GM19025 (cell line): ENCODE data around the gene ACTN3.
"Not testable (repeated sequence)": the region's sequence is repeated elsewhere in the genome, so short reads cannot be mapped to it uniquely, and the experiment has no call there.

ENCODE experiments used
- ATAC-seq: cut with Tn5 transposase; IDR thresholded peaks from one replicate; pipeline ENCODE4 v1.9.1; 2021; ENCODE audit warnings: mild to moderate bottlenecking, low read depth, moderate library complexity; ENCODE audit not compliant: unreplicated experiment

The ACTN3 gene

GRCh38 chr11:66562907-66563583 is 16.3 kb downstream of the ACTN3 start:
- no peak for ATAC-seq

- no peak for ATAC-seq
Measured at GRCh38 chr11:66563832-66564231, 17.1 kb downstream of the ACTN3 start.

DNA sequence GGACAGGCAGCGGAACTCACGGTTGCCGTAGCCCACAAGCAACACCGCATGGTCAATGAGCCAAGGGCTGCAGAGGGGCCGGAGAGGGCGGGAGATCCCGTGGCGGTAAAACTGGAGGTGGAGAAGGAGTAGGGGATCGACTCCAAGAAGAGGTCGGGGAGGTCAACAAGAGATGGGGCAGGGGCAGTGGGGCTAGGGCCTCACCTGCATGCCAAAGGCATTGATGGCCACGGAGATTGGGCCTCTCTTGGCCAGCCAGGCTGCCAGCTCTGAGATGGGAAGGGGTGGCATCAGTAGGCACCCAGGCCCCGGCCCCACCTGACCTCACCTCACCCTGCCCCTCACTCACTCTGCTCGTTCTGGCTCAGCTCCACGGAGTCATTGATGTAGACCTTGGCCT is 17.8 kb downstream of the ACTN3 start:
- ATAC-seq = no peak

DNA sequence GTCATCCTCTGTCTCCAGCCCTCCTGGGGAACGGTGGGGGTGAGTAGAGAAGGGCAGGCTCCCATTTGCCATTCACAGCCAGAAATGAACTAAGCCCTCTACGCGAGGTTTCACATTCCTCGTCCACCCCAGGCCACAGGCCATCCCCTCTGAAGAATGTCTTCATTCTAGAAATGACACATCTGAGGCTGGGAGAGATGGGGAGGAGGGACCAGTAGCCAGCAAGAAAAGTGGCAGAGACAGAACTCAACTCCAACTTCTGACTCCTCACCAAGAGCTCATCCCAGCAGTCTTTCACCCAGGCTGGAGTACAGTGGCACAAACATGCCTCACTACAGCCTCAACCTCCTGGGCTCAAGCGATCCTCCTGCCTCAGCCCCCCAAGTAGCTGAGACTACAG is 18.3 kb downstream of the ACTN3 start:
- ATAC-seq = no peak

- no peak for ATAC-seq
Measured at GRCh38 chr11:66566221-66566620, 19.5 kb downstream of the ACTN3 start.

DNA sequence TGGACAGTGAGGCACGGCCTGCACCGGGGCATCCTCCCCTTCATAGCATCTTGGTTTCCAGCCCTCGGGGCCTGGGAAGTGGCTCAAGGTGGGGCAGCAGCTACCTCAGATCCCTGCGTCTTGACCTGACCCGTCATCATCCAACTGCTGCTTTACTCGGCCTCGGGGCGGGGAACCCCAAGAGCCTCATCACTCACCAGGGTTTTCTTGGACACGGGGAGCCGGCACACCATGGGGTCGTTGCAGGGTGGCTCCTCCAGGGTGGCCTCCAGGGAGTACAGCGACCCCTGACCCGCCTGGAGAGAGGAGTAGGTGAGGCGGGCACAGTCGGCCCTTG is 21.1 kb downstream of the ACTN3 start:
- no peak for ATAC-seq

DNA sequence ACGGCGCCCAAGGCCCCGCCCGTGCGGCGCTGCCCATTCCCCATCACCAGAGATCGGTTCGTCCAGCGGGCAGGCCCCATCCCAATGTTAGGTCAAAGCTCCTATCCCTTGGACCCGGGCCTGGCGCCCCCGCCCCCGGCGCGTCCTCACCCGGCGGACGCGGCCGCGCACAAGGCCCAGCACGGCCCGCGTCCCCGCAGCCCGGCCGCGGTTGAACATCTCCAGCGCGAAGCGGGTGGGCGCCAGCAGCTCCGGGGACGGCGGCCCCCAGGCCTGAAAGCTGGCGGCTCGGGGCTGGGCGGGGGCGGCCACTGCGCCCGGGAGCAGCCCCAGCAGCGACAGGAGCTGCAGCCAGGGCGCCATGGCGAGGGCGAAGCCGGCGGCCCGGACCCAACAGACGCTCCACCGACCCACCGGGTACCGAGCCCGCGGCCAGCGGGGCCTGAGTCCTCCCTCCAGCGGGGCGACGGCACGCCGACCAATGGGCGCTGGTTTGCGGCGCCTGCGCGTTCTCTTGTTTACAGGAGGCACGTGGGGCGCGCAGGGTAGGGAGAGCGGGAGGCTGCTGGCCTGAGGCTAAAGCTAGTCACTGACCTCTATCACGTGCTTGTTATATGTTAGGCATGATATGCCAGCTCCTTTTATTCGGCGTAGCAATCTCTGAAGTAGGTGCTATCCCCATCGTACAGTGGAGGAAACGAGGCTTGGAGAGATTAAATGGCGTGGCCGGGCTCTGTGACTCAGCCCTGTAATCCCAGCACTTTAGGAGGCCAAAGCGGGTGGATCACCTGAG is 21.6 kb downstream of the ACTN3 start, which contains the start of gene CTSF:
Gene CTSF (minus strand): TSS at position 483 of the 793 bp plus-strand sequence. CDS start 120 bp downstream, at position 363.
- no peak for ATAC-seq

- ATAC-seq = no peak
Measured at GRCh38 chr11:66569076-66569475, 22.4 kb downstream of the ACTN3 start.

DNA sequence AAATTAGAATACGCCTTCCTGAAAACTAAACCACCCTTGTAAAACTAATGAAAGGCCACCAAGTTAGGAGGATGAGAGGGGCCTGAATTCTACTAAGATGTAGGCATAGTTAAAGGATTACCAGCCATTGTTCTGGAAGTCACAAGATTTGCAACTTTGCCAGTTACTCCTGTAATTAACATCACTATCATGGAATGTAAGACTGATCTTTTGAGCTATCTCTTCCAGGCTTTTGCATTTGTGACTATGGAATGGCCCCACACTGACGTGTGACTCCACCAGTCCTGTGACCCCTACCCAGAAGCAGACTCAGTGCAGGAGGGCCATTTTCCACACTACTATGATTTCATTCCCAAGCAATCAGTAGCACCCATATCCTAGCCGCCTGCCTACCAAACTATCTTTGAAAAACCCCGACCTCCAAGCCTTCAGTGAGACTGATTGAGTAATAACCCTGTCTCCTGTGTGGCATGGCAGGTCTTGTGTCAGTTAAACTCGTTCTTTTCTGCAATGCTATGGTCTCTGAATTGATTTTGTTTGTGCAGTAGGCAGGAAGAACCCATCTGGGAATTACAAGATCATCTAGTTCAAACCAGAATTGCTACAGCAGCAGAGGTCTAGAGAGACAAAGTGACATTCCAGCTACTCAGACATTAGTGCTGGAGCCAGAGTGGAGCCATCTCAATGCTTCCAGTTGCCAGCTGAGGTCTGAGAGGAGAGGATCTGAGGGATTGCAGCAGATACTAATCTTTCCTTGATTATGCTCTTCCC is 23.6 kb downstream of the ACTN3 start:
- ATAC-seq = no peak

- no peak for ATAC-seq
Measured at GRCh38 chr11:66570850-66571180, 24.1 kb downstream of the ACTN3 start.

GRCh38 chr11:66579017-66579606 is 32.4 kb downstream of the ACTN3 start:
- ATAC-seq = no peak

GRCh38 chr11:66580803-66581202 is 34.1 kb downstream of the ACTN3 start:
- ATAC-seq = no peak

DNA sequence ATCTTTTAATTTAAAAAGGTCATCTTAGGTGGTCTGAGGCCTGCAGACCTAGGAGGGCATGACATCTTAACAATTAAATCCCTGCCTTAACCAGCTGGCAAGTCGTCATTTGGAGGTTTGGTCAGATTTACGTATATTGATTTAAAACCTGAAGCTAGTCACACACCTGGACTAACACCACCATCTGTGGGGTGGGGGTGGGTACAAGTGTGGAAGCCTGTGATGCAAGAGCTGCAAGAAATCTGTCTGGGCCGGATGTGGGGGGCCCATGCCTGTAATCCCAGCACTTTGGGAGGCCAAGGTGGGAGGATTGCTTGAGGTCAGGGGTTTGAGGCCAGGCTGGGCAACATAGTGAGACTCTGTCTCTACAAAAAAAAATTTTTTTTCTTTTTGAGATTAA is 34.6 kb downstream of the ACTN3 start:
- no peak for ATAC-seq

DNA sequence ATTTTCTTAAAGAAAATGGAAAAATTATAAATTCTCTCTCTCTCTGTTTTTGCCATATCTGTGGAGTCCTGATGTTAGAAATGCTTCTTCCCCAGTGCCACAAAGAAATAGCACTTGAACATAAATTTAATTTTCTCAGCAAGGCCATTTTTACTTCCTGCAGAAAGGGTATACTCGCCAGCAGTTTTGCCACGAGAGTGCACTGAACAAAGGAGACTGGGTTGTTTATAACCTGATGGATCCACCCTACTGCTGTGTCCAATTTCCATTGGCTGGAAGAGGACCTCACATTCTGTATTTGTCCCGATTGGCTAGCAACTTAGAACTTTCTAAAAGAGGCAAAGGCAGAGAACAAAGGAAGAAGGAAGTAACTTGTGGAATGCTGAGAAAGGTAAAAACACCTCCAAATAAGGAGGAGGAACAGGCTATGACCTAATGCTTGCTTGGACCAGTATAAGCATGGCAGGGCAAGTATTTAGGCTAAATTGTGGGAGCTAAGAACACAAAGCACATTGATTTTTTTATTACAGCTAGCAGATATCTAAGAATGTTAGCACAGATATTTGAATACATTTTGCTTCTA is 36.0 kb downstream of the ACTN3 start:
- not testable (repeated sequence) for ATAC-seq

- ATAC-seq = not testable (repeated sequence)
Measured at GRCh38 chr11:66585447-66585846, 38.7 kb downstream of the ACTN3 start.

- ATAC-seq = no peak
Measured at GRCh38 chr11:66586136-66586535, 39.4 kb downstream of the ACTN3 start.

- ATAC-seq = not testable (repeated sequence)
Measured at GRCh38 chr11:66589315-66589714, 42.6 kb downstream of the ACTN3 start.

- no peak for ATAC-seq
Measured at GRCh38 chr11:66589996-66590675, 43.4 kb downstream of the ACTN3 start.

DNA sequence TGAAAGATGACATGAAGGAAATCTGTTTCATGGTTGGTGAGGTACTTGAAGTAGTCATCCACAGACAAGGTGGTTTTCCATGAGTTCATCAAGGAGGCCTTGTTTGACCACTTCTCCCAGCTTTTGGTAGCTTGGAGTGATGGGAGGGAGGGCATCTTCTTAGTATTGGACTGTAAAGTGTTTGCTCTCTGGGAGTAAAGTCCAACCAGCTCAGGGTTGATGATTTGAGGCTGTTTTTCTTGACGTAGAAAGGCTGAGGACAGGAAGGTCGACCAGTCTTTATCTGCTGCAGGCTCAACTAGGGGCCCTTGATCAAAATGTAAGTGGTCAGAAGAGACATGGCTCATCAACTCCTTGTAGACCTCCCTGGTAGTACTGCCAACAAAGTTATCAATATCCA is 44.5 kb downstream of the ACTN3 start:
- no peak for ATAC-seq
